Tibial nerve (tissue), 4 donors: ENCODE results near the gene POU6F2. TPM values are rescaled to one million over a fixed set of nuclear protein-coding genes. Genes with fewer than 3 reads are reported as not detected.

Source experiments
- DNase-seq, 2 donors: peaks; one replicate each; pipeline ENCODE4 v3.0.0-alpha.2; 2019; ENCODE audit warnings: low spot score in 2 of 2
- H3K27ac ChIP-seq, 4 donors: fragments of 200-600 bp; sonication (generic) in 3 of 4; one replicate each; pipeline ENCODE4 v1.5.1; 2017 to 2019; ENCODE audit warnings: mild to moderate bottlenecking in 1 of 4
- H3K27me3 ChIP-seq, 2 donors: fragments of 200-600 bp; sonication (generic) in 1 of 2; one replicate each; pipeline versions ENCODE4 v1.5.1 to v1.6.0; 2017 to 2019
- H3K36me3 ChIP-seq, 3 donors: fragments of 200-600 bp; sonication (generic); one replicate each; pipeline ENCODE4 v1.5.1; 2018 to 2019
- H3K4me1 ChIP-seq, 4 donors: fragments of 200-600 bp; sonication (generic) in 3 of 4; one replicate each; pipeline ENCODE4 v1.5.1; 2017 to 2019
- H3K4me3 ChIP-seq, 4 donors: fragments of 200-600 bp; sonication (generic) in 3 of 4; one replicate each; pipeline ENCODE4 v1.5.1; 2017 to 2019; ENCODE audit warnings: mild to moderate bottlenecking in 1 of 4, moderate library complexity in 1 of 4
- H3K9me3 ChIP-seq, 4 donors: fragments of 200-600 bp; sonication (generic) in 3 of 4; one replicate each; pipeline ENCODE4 v1.5.1; 2017 to 2019
- EP300 ChIP-seq, 2 donors: sonication (generic); formaldehyde crosslinking; IDR thresholded peaks; one replicate each; pipeline ENCODE4 v1.6.1; 2017; ENCODE audit warnings: antibody characterized with exemption in 2 of 2, mild to moderate bottlenecking in 1 of 2
- POLR2A ChIP-seq, 2 donors: fragments of 450-650 bp; IDR thresholded peaks; one replicate each; pipeline ENCODE4 v1.6.1; 2017; ENCODE audit warnings: antibody characterized with exemption in 2 of 2, mild to moderate bottlenecking in 2 of 2, moderate library complexity in 2 of 2
- WGBS, 2 donors: methylation state at CpG; one replicate each; pipeline ENCODE4 v1.1.5; 2018; 5-methylcytosine and 5-hydroxymethylcytosine counted together
- total RNA-seq, 4 donors: library from RNA; depleted of rRNA; stranded (reverse); fragments of >200 nt; gene quantifications; one replicate each; pipeline ENCODE4 v1.1.0, GENCODE V29; 2016
- TF ChIP-seq, protein P1 (sequence below), 5 experiments: fragments of 200-600 bp in 3 of 5; fragments of 450-650 bp in 2 of 5; sonication (generic) in 3 of 5; IDR thresholded peaks; one replicate each; pipeline ENCODE4 v1.5.1; 2016 to 2019; ENCODE audit warnings: antibody characterized with exemption in 5 of 5, mild to moderate bottlenecking in 3 of 5, moderate library complexity in 2 of 5

Gene POU6F2
- total RNA-seq, 4 donors from 2014 or later: 0.21 to 1.8 (median 1.3) TPM

GRCh38 chr7:39098506-39098905, 120.8 kb downstream of the POU6F2 start:
- H3K4me1 ChIP-seq: no peaks in the 10 kb centered on the region
- TF ChIP-seq POLR2A (IDR thresholded peaks at IDR 0.05): no peak
- TF ChIP-seq, protein P1, sequence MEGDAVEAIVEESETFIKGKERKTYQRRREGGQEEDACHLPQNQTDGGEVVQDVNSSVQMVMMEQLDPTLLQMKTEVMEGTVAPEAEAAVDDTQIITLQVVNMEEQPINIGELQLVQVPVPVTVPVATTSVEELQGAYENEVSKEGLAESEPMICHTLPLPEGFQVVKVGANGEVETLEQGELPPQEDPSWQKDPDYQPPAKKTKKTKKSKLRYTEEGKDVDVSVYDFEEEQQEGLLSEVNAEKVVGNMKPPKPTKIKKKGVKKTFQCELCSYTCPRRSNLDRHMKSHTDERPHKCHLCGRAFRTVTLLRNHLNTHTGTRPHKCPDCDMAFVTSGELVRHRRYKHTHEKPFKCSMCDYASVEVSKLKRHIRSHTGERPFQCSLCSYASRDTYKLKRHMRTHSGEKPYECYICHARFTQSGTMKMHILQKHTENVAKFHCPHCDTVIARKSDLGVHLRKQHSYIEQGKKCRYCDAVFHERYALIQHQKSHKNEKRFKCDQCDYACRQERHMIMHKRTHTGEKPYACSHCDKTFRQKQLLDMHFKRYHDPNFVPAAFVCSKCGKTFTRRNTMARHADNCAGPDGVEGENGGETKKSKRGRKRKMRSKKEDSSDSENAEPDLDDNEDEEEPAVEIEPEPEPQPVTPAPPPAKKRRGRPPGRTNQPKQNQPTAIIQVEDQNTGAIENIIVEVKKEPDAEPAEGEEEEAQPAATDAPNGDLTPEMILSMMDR (IDR thresholded peaks at IDR 0.05): no peak
- no peak for TF ChIP-seq EP300 (IDR thresholded peaks at IDR 0.05)
- H3K9me3 ChIP-seq: no peaks in the 10 kb centered on the region
- 90 to 95% methylated on average over 3 of the region's 3 CpGs for WGBS, 2 donors
- no peaks in the 10 kb centered on the region for H3K27me3 ChIP-seq
- H3K36me3 ChIP-seq: no peaks in the 10 kb centered on the region
- H3K4me3 ChIP-seq: no peak overlapping the region
- H3K27ac ChIP-seq: no peak overlapping the region
- no peak for DNase-seq

- no peak for DNase-seq
- no peak for TF ChIP-seq EP300 (IDR thresholded peaks at IDR 0.05)
- no peak for TF ChIP-seq POLR2A (IDR thresholded peaks at IDR 0.05)
- TF ChIP-seq, protein P1 (IDR thresholded peaks at IDR 0.05): no peak
- Histone ChIP-seq H3K4me1 (no peaks in the 10 kb centered on the region), H3K9me3 (no peaks in the 10 kb centered on the region), H3K27ac (no peak overlapping the region), H3K4me3 (no peak overlapping the region), H3K27me3 (no peaks in the 10 kb centered on the region), H3K36me3 (no peaks in the 10 kb centered on the region)
- WGBS, 2 donors: 77 to 79% methylated on average over 3 of the region's 3 CpGs
Observed at GRCh38 chr7:39099146-39099545, 121.4 kb downstream of the POU6F2 start.

- Histone ChIP-seq H3K36me3 (no peaks in the 10 kb centered on the region), H3K4me1 (no peaks in the 10 kb centered on the region), H3K4me3 (no peak overlapping the region), H3K27me3 (no peaks in the 10 kb centered on the region), H3K9me3 (no peaks in the 10 kb centered on the region), H3K27ac (no peak overlapping the region)
- TF ChIP-seq EP300 (IDR thresholded peaks at IDR 0.05): no peak
- TF ChIP-seq, protein P1 (IDR thresholded peaks at IDR 0.05): no peak
- no peak for TF ChIP-seq POLR2A (IDR thresholded peaks at IDR 0.05)
- 90 to 92% methylated on average over 2 of the region's 2 CpGs for WGBS, 2 donors
- no peak for DNase-seq
Observed at GRCh38 chr7:39100270-39100669, 122.6 kb downstream of the POU6F2 start.

- 44 to 53% methylated on average over 2 of the region's 2 CpGs for whole genome bisulfite sequencing, 2 donors
- Histone ChIP-seq H3K36me3 (no peaks in the 10 kb centered on the region), H3K4me1 (no peaks in the 10 kb centered on the region), H3K9me3 (no peaks in the 10 kb centered on the region), H3K27ac (no peak overlapping the region), H3K27me3 (no peaks in the 10 kb centered on the region), H3K4me3 (no peak overlapping the region)
- TF ChIP-seq POLR2A (IDR thresholded peaks at IDR 0.05) (no peak), EP300 (IDR thresholded peaks at IDR 0.05) (no peak)
- TF ChIP-seq, protein P1 (IDR thresholded peaks at IDR 0.05): no peak
- no peak for DNase-seq
Observed at GRCh38 chr7:39102234-39102633, 124.5 kb downstream of the POU6F2 start.

- no peaks in the 10 kb centered on the region for H3K27me3 ChIP-seq
- no peaks in the 10 kb centered on the region for H3K9me3 ChIP-seq
- TF ChIP-seq, protein P1 (IDR thresholded peaks at IDR 0.05): no peak
- no peak for TF ChIP-seq POLR2A (IDR thresholded peaks at IDR 0.05)
- no peak for TF ChIP-seq EP300 (IDR thresholded peaks at IDR 0.05)
- H3K36me3 ChIP-seq: no peaks in the 10 kb centered on the region
- H3K27ac ChIP-seq: no peak overlapping the region
- H3K4me3 ChIP-seq: no peak overlapping the region
- DNase-seq: no peak
- no peaks in the 10 kb centered on the region for H3K4me1 ChIP-seq
- WGBS, 2 donors: 38 to 61% methylated on average over 1 of the region's 1 CpG
Observed at GRCh38 chr7:39105720-39106119, 128.0 kb downstream of the POU6F2 start.
